ENCODE results near the gene ATP1A4.

The ATP1A4 gene

DNA sequence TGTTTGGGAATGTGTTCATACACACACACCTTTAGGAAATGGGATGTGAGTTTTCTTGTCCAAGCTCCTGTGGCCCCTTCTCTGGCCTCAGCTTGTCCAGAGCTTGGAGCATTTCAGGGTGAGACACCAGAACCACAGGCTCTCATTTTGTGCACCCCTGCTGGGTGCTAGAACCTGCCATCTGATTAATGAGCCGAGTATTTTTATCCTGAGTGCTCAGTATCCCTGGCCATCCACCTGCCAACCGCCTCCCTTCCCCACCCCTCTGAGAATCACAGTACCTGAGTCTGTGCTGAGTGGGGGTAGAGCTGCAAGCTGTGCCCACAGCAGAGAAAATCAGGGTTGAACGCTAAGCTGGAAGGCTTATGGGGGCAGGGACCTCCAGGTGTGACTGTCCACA lies 40.4 kb downstream of the ATP1A4 start:
- H3K27me3 Mint-ChIP-seq = peaks cover 7% of the 10 kb centered on the region
- H3K27ac Mint-ChIP-seq (ENCODE audit: low read depth) = no peak overlapping the region
- H3K4me3 Mint-ChIP-seq = no peak overlapping the region
- DNase-seq (ENCODE audit: low spot score in 2 of 2) (no peak), ATAC-seq (replicated peaks; ENCODE audit: extremely low read depth, poor library complexity, severe bottlenecking) (no peak)
- H3K36me3 Mint-ChIP-seq (ENCODE audit: insufficient read depth) = no peaks in the 10 kb centered on the region
- H3K4me1 Mint-ChIP-seq = no peaks in the 10 kb centered on the region
- H3K9me3 Mint-ChIP-seq = no peaks in the 10 kb centered on the region

DNA sequence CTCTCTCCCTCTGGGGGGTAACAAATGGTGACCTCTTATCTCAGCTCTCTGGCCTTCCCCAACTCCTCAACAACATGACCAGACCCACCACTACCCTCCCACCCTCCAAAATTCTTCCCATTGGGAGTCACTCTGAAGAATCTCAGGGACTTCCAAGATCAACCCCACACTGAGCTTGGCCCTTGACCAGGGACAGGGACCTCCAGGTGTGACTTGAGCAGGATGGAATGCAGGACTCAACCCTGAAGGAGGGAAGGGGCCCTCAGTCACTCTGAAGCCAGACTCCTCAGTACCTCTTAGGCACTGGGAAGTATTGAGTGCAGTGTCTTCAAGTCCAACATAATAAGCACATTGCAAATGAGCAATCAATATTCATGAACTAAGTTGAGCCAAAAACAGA lies 40.8 kb downstream of the ATP1A4 start:
- no peak for ATAC-seq (replicated peaks; ENCODE audit: extremely low read depth, poor library complexity, severe bottlenecking)

DNA sequence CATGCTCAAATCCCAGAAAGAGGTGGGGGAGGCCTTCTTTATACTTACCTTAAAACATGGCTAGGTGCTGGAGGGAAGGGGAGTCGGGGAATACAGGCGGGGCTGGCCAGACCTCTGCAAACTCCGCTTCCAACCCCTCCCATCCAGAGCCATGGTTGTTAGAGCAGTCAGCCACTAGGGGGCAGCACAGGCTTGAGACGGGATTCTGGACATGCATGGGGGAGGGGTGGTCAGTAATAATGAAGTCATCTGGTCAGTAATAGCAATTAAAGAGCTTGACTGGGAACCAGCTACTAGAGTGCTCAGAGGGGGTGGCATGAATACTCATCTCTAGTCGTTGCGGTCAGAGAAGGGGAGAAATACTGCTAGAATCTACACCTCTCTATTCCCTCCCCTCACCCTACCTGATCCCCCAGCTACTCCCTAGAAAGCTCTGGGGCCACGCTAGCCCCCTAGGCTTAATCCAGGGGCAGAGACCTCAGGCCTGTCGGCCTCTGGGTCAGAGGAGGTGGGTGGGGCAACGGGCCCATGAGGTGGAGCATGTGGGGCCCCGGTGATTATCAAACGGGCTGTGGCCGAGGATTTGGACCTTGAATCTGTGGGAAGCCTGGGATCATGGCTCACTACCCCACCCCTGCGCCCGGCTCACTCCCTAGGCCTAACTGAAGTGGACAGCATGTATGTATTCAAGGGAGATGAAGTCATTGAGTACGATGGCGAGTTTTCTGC lies 41.9 kb downstream of the ATP1A4 start:
- no peaks in the 10 kb centered on the region for H3K9me3 Mint-ChIP-seq
- no peak overlapping the region for H3K4me3 Mint-ChIP-seq
- H3K36me3 Mint-ChIP-seq (ENCODE audit: insufficient read depth) = no peaks in the 10 kb centered on the region
- H3K27ac Mint-ChIP-seq (ENCODE audit: low read depth) = no peak overlapping the region
- ATAC-seq (replicated peaks; ENCODE audit: extremely low read depth, poor library complexity, severe bottlenecking) (no peak), DNase-seq (ENCODE audit: low spot score in 2 of 2) (peak; percentile 58 to 77)
- no peaks in the 10 kb centered on the region for H3K4me1 Mint-ChIP-seq
- H3K27me3 Mint-ChIP-seq = no peaks in the 10 kb centered on the region

More for the DNA sequence above, 40.8 kb downstream of the ATP1A4 start:
- H3K9me3 Mint-ChIP-seq = no peaks in the 10 kb centered on the region
- H3K27me3 Mint-ChIP-seq = peaks cover 2% of the 10 kb centered on the region
- no peaks in the 10 kb centered on the region for H3K4me1 Mint-ChIP-seq
- no peak overlapping the region for H3K27ac Mint-ChIP-seq (ENCODE audit: low read depth)
- H3K36me3 Mint-ChIP-seq (ENCODE audit: insufficient read depth) = no peaks in the 10 kb centered on the region
- no peak for DNase-seq (ENCODE audit: low spot score in 2 of 2)
- H3K4me3 Mint-ChIP-seq = no peak overlapping the region

DNA sequence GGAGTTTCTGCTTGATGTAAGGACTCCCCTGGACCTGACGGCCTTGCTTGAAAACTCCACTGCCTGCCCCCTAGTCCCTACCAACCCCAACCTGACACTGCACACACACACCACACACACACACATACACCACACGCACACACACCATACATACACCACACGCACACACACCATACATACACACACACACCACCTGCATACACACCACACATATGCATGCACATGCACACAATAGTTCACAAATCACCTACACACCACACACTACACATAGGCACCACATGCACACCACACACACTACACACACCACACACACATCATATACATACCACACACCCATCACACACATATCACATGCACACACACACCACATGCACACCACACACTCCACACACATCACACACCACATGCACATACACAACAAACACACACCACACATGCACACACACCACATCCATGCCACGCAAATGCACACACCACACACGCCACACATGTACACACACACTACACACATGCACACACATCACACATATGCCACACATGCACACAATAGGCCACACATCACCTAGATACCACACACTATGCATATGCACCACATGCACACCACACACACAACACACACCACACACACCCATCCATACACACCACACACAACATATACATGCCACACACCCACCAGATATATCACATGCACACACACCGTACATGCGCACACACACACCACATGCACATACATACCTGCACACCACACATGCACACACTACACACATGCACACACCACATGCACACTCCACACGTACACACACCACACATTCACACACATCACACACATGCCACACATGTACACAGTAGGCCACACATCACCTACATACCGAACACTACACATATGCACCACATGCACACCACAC lies 42.7 kb downstream of the ATP1A4 start:
- Mint-ChIP-seq H3K36me3 (ENCODE audit: insufficient read depth) (no peaks in the 10 kb centered on the region), H3K4me1 (no peaks in the 10 kb centered on the region), H3K4me3 (no peak overlapping the region), H3K9me3 (no peaks in the 10 kb centered on the region), H3K27ac (ENCODE audit: low read depth) (no peak overlapping the region), H3K27me3 (no peaks in the 10 kb centered on the region)
- no peak for ATAC-seq (replicated peaks; ENCODE audit: extremely low read depth, poor library complexity, severe bottlenecking)
- no peak for DNase-seq (ENCODE audit: low spot score in 2 of 2)

GRCh38 chr1:160194737-160195059 lies 43.3 kb downstream of the ATP1A4 start:
- ATAC-seq (replicated peaks; ENCODE audit: extremely low read depth, poor library complexity, severe bottlenecking) (no peak), DNase-seq (ENCODE audit: low spot score in 2 of 2) (no peak)
- Mint-ChIP-seq H3K9me3 (no peaks in the 10 kb centered on the region), H3K4me1 (no peaks in the 10 kb centered on the region), H3K36me3 (ENCODE audit: insufficient read depth) (no peaks in the 10 kb centered on the region), H3K27me3 (no peaks in the 10 kb centered on the region), H3K4me3 (no peak overlapping the region), H3K27ac (ENCODE audit: low read depth) (no peak overlapping the region)

DNA sequence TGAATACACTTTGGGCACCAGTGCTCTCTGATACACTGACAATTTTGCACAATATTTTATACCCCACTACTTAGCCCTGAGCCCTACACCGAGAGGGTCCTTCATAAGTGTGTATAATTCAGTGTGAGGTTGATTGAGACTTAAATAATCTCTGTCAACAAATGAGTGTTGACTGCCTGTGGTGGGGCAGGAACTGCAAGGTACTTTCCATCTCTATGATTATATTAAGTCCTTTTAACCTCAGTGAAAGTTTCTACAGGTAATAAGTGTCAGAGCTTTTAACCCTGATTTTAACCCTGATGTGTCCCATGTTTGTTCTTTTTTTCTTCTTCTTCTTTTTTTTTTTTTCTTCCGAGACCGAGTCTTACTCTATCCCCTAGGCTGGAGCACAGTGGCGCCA lies 44.7 kb downstream of the ATP1A4 start:
- H3K27me3 Mint-ChIP-seq = no peaks in the 10 kb centered on the region
- no peaks in the 10 kb centered on the region for H3K9me3 Mint-ChIP-seq
- H3K27ac Mint-ChIP-seq (ENCODE audit: low read depth) = no peak overlapping the region
- no peaks in the 10 kb centered on the region for H3K36me3 Mint-ChIP-seq (ENCODE audit: insufficient read depth)
- DNase-seq (ENCODE audit: low spot score in 2 of 2) (no peak), ATAC-seq (replicated peaks; ENCODE audit: extremely low read depth, poor library complexity, severe bottlenecking) (no peak)
- no peak overlapping the region for H3K4me3 Mint-ChIP-seq
- H3K4me1 Mint-ChIP-seq = no peaks in the 10 kb centered on the region

DNA sequence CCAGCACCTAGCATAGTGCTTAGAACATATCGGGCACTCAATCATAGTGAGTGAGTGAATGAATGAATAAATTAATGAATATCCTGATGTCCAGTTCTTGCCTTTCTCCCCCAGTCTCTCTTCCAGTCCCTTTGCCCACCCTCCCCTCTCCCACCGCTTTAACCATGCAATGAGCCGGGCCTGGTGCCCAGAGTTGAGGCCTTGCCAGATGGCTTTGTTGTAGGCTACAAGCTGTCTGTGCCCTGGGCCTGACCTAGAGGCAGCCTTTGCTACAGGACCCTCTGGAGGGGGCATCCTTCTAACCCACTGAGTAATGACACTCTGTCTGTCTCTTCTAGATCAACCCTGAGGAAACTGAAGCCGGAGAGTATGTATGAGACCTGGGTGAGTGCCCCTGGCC lies 45.8 kb downstream of the ATP1A4 start:
- no peak overlapping the region for H3K27ac Mint-ChIP-seq (ENCODE audit: low read depth)
- ATAC-seq (replicated peaks; ENCODE audit: extremely low read depth, poor library complexity, severe bottlenecking) (no peak), DNase-seq (ENCODE audit: low spot score in 2 of 2) (no peak)
- H3K4me3 Mint-ChIP-seq = no peak overlapping the region
- no peaks in the 10 kb centered on the region for H3K4me1 Mint-ChIP-seq
- H3K36me3 Mint-ChIP-seq (ENCODE audit: insufficient read depth) = peaks cover 3% of the 10 kb centered on the region
- no peaks in the 10 kb centered on the region for H3K27me3 Mint-ChIP-seq
- no peaks in the 10 kb centered on the region for H3K9me3 Mint-ChIP-seq

DNA sequence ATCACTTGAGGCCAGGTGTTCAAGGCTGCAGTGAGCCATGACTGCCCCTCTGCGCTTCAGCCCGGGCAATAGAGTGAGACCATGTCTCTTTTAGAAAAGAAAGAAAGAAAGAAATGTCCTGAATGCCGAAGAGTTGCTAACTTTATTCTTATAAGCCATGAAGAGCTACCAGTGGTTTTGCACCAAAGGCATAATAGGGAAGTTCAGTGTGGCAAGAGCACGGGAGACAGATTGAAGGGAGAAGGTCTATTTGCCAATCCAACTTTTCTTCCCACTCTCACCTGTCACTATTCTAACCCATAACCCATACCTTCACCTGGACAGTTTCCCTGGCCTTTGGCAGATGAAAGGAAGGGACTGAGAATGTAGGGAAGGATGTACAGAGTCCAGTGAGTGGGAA lies 49.4 kb downstream of the ATP1A4 start:
- Mint-ChIP-seq H3K4me1 (no peaks in the 10 kb centered on the region), H3K9me3 (no peaks in the 10 kb centered on the region), H3K4me3 (no peak overlapping the region), H3K36me3 (ENCODE audit: insufficient read depth) (peaks cover 7% of the 10 kb centered on the region), H3K27me3 (no peaks in the 10 kb centered on the region), H3K27ac (ENCODE audit: low read depth) (no peak overlapping the region)
- no peak for ATAC-seq (replicated peaks; ENCODE audit: extremely low read depth, poor library complexity, severe bottlenecking)
- no peak for DNase-seq (ENCODE audit: low spot score in 2 of 2)

DNA sequence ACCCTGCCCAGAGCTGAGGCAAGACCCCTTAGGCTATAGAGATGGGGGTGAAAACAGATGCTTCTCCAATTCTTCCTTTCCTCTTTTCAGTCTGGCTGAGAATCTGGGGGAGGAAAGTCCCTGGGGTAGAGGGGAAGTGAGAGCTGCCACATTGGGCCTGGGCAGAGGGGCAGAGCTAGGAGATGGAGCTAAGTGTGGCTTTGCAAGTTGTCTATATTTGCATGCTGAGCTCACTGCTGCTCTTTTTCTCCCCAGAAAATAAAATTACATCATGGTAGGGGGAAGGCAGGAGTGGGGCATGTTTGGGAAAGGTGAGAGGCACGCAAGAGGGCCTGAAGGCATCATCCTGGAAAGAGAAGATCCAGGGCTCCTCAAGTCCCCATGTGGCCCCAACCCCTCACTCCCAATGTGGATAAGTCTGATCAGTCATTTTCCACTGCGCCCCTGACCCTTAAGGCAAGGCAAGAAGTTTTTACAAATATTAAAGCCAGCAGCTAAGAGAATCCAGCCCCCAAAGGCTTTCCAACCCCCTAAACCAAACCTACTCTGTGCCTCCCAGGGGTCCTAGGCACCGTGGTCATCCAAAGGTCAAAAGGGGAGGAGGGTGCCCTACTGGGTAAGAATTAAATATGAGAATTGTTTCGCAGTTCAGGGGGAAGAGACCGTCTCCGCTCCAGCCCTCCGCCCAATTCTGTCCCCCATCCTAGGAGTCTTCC lies 53.3 kb downstream of the ATP1A4 start:
- DNase-seq (ENCODE audit: low spot score in 2 of 2) (no peak), ATAC-seq (replicated peaks; ENCODE audit: extremely low read depth, poor library complexity, severe bottlenecking) (no peak)
- Mint-ChIP-seq H3K36me3 (ENCODE audit: insufficient read depth) (peaks cover 8% of the 10 kb centered on the region), H3K27me3 (no peaks in the 10 kb centered on the region), H3K27ac (ENCODE audit: low read depth) (peak overlapping the region; percentile 34), H3K9me3 (no peaks in the 10 kb centered on the region), H3K4me1 (peaks cover 19% of the 10 kb centered on the region), H3K4me3 (peak overlapping the region; percentile 83)

DNA sequence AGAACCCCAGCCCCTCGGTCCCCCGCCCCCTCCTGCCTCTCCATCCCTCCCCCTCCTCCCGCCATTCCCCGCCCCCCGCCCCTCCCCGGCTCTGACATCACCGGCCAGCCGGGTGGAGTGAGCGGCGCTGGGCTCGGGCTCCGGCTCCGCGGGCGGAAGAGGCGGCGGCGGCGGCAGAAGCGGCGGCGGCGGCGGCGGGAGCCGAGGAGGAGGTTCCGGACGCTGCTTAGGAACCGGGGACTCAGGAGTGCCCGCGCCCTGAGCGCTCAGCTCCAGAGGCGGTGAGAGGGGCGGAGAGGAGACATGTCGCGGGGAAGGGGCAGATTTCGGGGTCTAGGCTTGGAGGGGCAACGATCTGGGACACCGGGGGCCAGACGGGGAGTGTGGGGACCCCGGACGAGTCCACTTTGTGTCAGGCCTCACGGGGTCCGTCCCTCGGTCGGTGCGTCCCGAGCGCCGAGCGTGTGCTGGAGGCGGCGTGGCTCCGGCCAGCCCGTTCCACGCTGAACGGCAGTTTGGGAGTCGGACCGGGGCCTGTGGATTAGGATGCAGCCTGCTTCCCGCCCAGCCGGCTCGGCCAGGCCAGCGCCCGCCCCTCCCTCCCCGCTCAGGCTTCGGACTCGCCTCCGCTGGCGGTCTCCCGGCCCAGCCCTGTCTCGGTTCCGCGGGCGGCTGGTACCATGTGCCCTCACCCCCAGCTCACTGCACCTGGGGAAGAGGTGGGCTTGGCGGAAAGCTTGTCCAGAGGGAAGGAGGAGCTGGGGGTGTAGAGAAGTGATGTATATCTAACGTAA lies 54.0 kb downstream of the ATP1A4 start, which contains the start of gene PEA15:
PEA15 (plus strand) TSS at position 143 of the 794 bp plus-strand sequence. CDS start 6,161 bp downstream, outside the sequence.
- Mint-ChIP-seq H3K9me3 (no peaks in the 10 kb centered on the region), H3K27ac (ENCODE audit: low read depth) (peak within 1 kb of the TSS; percentile 34), H3K36me3 (ENCODE audit: insufficient read depth) (peaks cover 8% of the 10 kb centered on the region), H3K4me3 (peak within 1 kb of the TSS; percentile 83), H3K27me3 (no peaks in the 10 kb centered on the region), H3K4me1 (peaks cover 21% of the 10 kb centered on the region)
- DNase-seq (ENCODE audit: low spot score in 2 of 2) (peak; percentile 32 to 35), ATAC-seq (replicated peaks; ENCODE audit: extremely low read depth, poor library complexity, severe bottlenecking) (peak; percentile 81)

DNA sequence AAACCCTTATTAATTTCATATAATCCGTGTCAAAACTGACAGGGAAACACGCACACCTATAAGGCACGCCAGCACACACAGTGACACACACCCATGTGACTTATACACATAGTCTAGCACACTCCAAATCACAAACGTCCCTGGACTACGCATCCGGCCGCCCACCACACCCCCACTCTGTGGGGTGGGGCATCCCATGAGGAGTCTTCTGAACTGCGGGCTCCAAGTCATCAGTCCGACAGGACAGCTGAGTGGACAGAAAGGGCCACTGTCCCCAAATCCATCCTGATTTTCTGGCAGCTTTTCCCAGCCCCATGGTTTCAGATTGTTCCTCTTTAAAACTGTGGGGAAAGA lies 54.6 kb downstream of the ATP1A4 start:
- H3K27ac Mint-ChIP-seq (ENCODE audit: low read depth) = peak overlapping the region; percentile 34
- peaks cover 24% of the 10 kb centered on the region for H3K4me1 Mint-ChIP-seq
- peak; percentile 82 for ATAC-seq (replicated peaks; ENCODE audit: extremely low read depth, poor library complexity, severe bottlenecking)
- H3K27me3 Mint-ChIP-seq = no peaks in the 10 kb centered on the region
- no peaks in the 10 kb centered on the region for H3K9me3 Mint-ChIP-seq
- H3K4me3 Mint-ChIP-seq = peak overlapping the region; percentile 83
- peak in 1 of 2 donors; percentile 32 for DNase-seq (ENCODE audit: low spot score in 2 of 2)
- peaks cover 8% of the 10 kb centered on the region for H3K36me3 Mint-ChIP-seq (ENCODE audit: insufficient read depth)

Data from central memory CD8-positive, alpha-beta T cell (primary cell).